ENCODE results near the gene RNF167. TPM values are rescaled to one million over a fixed set of nuclear protein-coding genes. Genes with fewer than 3 reads are reported as not detected.
A peak's percentile ranks its signal among the peaks of the same experiment; 100 is the strongest.

Gene RNF167
- total and polyA plus RNA-seq, 2 of the 13 experiments (the other 11 are each of a cell fraction or from before 2014, with no cell fraction given): 44.1 to 45.4 TPM

- no peak for TF ChIP-seq NFATC3 (CRISPR knock-in tag; IDR thresholded peaks at IDR 0.05)
- TF ChIP-seq ARID4A (CRISPR knock-in tag; IDR thresholded peaks at IDR 0.05; ENCODE audit: borderline replicate concordance): peak; percentile 83; the same call in 1 of the 2 replicates
- no peak for TF ChIP-seq REXO4 (CRISPR knock-in tag; IDR thresholded peaks at IDR 0.05; ENCODE audit: borderline replicate concordance)
- no peak for TF ChIP-seq ZNF20 (CRISPR knock-in tag; IDR thresholded peaks at IDR 0.05)
- TF ChIP-seq HOXD1 (CRISPR knock-in tag; IDR thresholded peaks at IDR 0.05): no peak
- no peak for TF ChIP-seq TRAFD1 (CRISPR knock-in tag; IDR thresholded peaks at IDR 0.05; ENCODE audit: borderline replicate concordance)
- TF ChIP-seq TSC22D2 (CRISPR knock-in tag; IDR thresholded peaks at IDR 0.05; ENCODE audit: borderline replicate concordance): no peak; the same call in 1 of the 2 replicates
- TF ChIP-seq FOXP4 (CRISPR knock-in tag; IDR thresholded peaks at IDR 0.05): peak; percentile 2; the same call in 1 of the 2 replicates
- peak; percentile 36; the same call in 1 of the 2 replicates for TF ChIP-seq ZNF614 (CRISPR knock-in tag; IDR thresholded peaks at IDR 0.05; ENCODE audit: borderline replicate concordance)
- peak; percentile 85 for TF ChIP-seq POLR2G (IDR thresholded peaks at IDR 0.05; ENCODE audit: low read depth, low read length)
- no peak for TF ChIP-seq CHD2 (IDR thresholded peaks at IDR 0.05; ENCODE audit: low read depth, low read length)
- 0 out of 2 replicates have a peak, but pooled peaks have one; percentile 17 for TF ChIP-seq ZBTB26 (CRISPR knock-in tag; IDR thresholded peaks at IDR 0.05; ENCODE audit: borderline replicate concordance)
- TF ChIP-seq ZNF562 (CRISPR knock-in tag; IDR thresholded peaks at IDR 0.05; ENCODE audit: borderline replicate concordance): no peak
- TF ChIP-seq RCOR2 (CRISPR knock-in tag; IDR thresholded peaks at IDR 0.05): no peak
- no peak for TF ChIP-seq ZNF432 (CRISPR knock-in tag; IDR thresholded peaks at IDR 0.05; ENCODE audit: borderline replicate concordance)
- TF ChIP-seq RFX3 (CRISPR knock-in tag; IDR thresholded peaks at IDR 0.05): no peak
- no peak for TF ChIP-seq PBX2 (CRISPR knock-in tag; IDR thresholded peaks at IDR 0.05)
- peak; percentile 60; the same call in 1 of the 2 replicates for TF ChIP-seq KLF6 (CRISPR knock-in tag; IDR thresholded peaks at IDR 0.05)
Observed at GRCh38 chr17:4967539-4968485, 27.7 kb downstream of the RNF167 start, which contains the start of gene SPAG7 (continued).

Measured in HepG2 (cell line).